Heart left ventricle (tissue), 16 donors: ENCODE measurements around the gene IFIT1. TPM values are rescaled to one million over a fixed set of nuclear protein-coding genes. Genes with fewer than 3 reads are reported as not detected.

ENCODE experiments used
- ATAC-seq, 4 donors: fragments of 200-7000 bp; cut with Tn5 transposase; one replicate each; pipeline ENCODE4 v1.9.1; 2020 to 2022; ENCODE audit warnings: moderate library complexity in 4 of 4, mild to moderate bottlenecking in 3 of 4, moderate number of reproducible peaks in 1 of 4
- DNase-seq, 5 donors: peaks; one replicate each; pipeline ENCODE4 v3.0.0-alpha.2; 2020
- H3K27ac ChIP-seq, 12 donors: fragments of 200-600 bp; sonication (generic) in 4 of 12; one replicate each; pipeline versions ENCODE4 v1.5.0 to v1.8.0; 2016 to 2022; ENCODE audit warnings: mild to moderate bottlenecking in 2 of 12
- H3K27me3 ChIP-seq, 9 donors: fragments of 200-600 bp; sonication (generic) in 2 of 9; one replicate each; pipeline versions ENCODE4 v1.5.1 to v1.8.0; 2016 to 2022; ENCODE audit warnings: mild to moderate bottlenecking in 3 of 9
- H3K36me3 ChIP-seq, 9 donors: fragments of 200-600 bp; sonication (generic) in 2 of 9; one replicate each; pipeline versions ENCODE4 v1.5.0 to v1.8.0; 2018 to 2022; ENCODE audit warnings: mild to moderate bottlenecking in 2 of 9
- H3K4me1 ChIP-seq, 12 donors: fragments of 200-600 bp; sonication (generic) in 4 of 12; one replicate each; pipeline versions ENCODE4 v1.5.0 to v1.8.0; 2016 to 2022; ENCODE audit warnings: mild to moderate bottlenecking in 3 of 12
- H3K4me3 ChIP-seq, 12 donors: fragments of 200-600 bp; sonication (generic) in 4 of 12; one replicate each; pipeline versions ENCODE4 v1.5.0 to v1.8.0; 2017 to 2022; ENCODE audit warnings: mild to moderate bottlenecking in 9 of 12, moderate library complexity in 4 of 12
- H3K9me3 ChIP-seq, 12 donors: fragments of 200-600 bp; sonication (generic) in 4 of 12; one replicate each; pipeline versions ENCODE4 v1.5.0 to v1.8.0; 2016 to 2022; ENCODE audit warnings: mild to moderate bottlenecking in 1 of 12
- CTCF ChIP-seq, 12 donors: fragments of 200-600 bp; sonication (generic) in 4 of 12; IDR thresholded peaks; one replicate each; pipeline versions ENCODE4 v1.5.0 to v1.8.0; 2018 to 2022; ENCODE audit warnings: antibody characterized with exemption in 12 of 12, mild to moderate bottlenecking in 5 of 12
- POLR2A ChIP-seq, 2 donors: fragments of 450-650 bp; IDR thresholded peaks; one replicate each; pipeline ENCODE4 v1.6.1; 2017; ENCODE audit warnings: antibody characterized with exemption in 2 of 2, mild to moderate bottlenecking in 2 of 2, moderate library complexity in 2 of 2
- WGBS, 4 donors: extraction: QIAGEN DNeasy Blood & Tissue Kit in 2 of 4; methylation state at CpG; one replicate each; pipeline versions ENCODE4 v1.1.5 to v1.1.7; 2013 to 2018; 5-methylcytosine and 5-hydroxymethylcytosine counted together
- intact Hi-C, 10 donors: fragments of 100-400 bp; cut with DNase I; formaldehyde crosslinking; loops; one replicate each; pipeline versions ENCODE4 v1.11.1 to v1.14.2; 2022
- polyA plus RNA-seq, 2 donors: library from polyadenylated mRNA; stranded (reverse); fragments of 200-250 nt; gene quantifications; one replicate each; pipeline ENCODE4 v1.2.3, GENCODE V29; 2013
- total RNA-seq, 9 donors: library from RNA; depleted of rRNA in 2 of 9; stranded (reverse); fragments of >200 nt in 2 of 9; fragmentation: NEBNext Ultra II Directional in 3 of 9; extraction: Animal tissue kit (Norgen Biotek cat#: 25700) in 3 of 9; gene quantifications; one replicate each; pipeline versions ENCODE4 v1.1.0 to v1.2.4, GENCODE V29; 2016 to 2023
- donor health status: ischemic (EF 13 %, LVEDD 7.1; RV severe dilation, severe dysfunction).
- donor health status: healthy with polysubstance abuse.
- donor health status: DM: no; HTN: yes; CAD: no.
- donor health status: DM: no; HTN: no; CAD: no.
- donor health status: ischemic (EF 25% LVEDD 6.9; RV normal size, moderate dysfunction).
- donor health status: ischemic (EF 25% LVEDD 5.7; RV mildly dilated, moderate dysfunction).
- donor health status: healthy.
- donor health status: DM: yes; HTN: yes; CAD: no.
- donor health status: ischemic (EF 35%, LVEDD 5.7; RV mildly dilated, moderate dysfunction).
- donor health status: nonischemic (EF 11% LVEDD 7.7; RV severe dilation, severe dysfunction).
- donor health status: DM: yes; HTN: yes; CAD: no.
- donor health status: PGD.
- donor health status: ischemic (EF 29% LVEDD 5.4; RV normal size, mild dysfunction).
- donor health status: nonischemic (EF 23%, LVEDD 6.1; RV moderate dilation, normal function).

Gene IFIT1
- total and polyA plus RNA-seq, 11 donors = 5.5 to 58.2 (median 25.4) TPM

GRCh38 chr10:89416465-89416864 lies 24.0 kb downstream of the IFIT1 start:
- H3K27ac ChIP-seq = peak overlapping the region in 3 of 12 donors; percentile 95 to 99 (median 97)
- ATAC-seq (no peak), DNase-seq (no peak)
- TF ChIP-seq POLR2A (IDR thresholded peaks at IDR 0.05) (no peak), CTCF (IDR thresholded peaks at IDR 0.05) (no peak)
- H3K27me3 ChIP-seq = no peaks in the 10 kb centered on the region
- H3K4me3 ChIP-seq = peak overlapping the region in 4 of 12 donors; percentile 80 to 95 (median 88)
- H3K9me3 ChIP-seq = no peaks in the 10 kb centered on the region
- H3K36me3 ChIP-seq = peaks cover 0 to 41% (median 19%) of the 10 kb centered on the region in 9 donors
- H3K4me1 ChIP-seq = peaks cover 0 to 67% (median 37%) of the 10 kb centered on the region in 12 donors
- WGBS, 4 donors = 72 to 84% (median 79%) methylated on average over 1 of the region's 1 CpG
- intact Hi-C loops = loop anchor here in 2 of 10 donors (10.0 kb wide), 2 partner anchors 112 to 162 kb away; partner anchors contain the start of genes IFIT2 (in 1 of the 2) and LIPA (in 1 of the 2)

GRCh38 chr10:89419548-89419947 lies 27.1 kb downstream of the IFIT1 start:
- intact Hi-C loops = loop anchor here in 2 of 10 donors (10.0 kb wide), 2 partner anchors 115 to 165 kb away; partner anchors contain the start of genes IFIT2 (in 1 of the 2) and LIPA (in 1 of the 2)
- H3K9me3 ChIP-seq = no peaks in the 10 kb centered on the region
- no peak for DNase-seq
- H3K27ac ChIP-seq = peak overlapping the region in 2 of 12 donors; percentile 13 to 20
- TF ChIP-seq CTCF (IDR thresholded peaks at IDR 0.05) (peak; percentile 20 to 56 (median 37)), POLR2A (IDR thresholded peaks at IDR 0.05) (no peak)
- H3K4me1 ChIP-seq = peaks cover 0 to 57% (median 30%) of the 10 kb centered on the region in 12 donors
- ATAC-seq = no peak
- peak overlapping the region in 3 of 12 donors; percentile 1 to 8 (median 4) for H3K4me3 ChIP-seq
- 26 to 43% (median 39%) methylated on average over 3 of the region's 3 CpGs for WGBS, 4 donors
- H3K36me3 ChIP-seq = peaks cover 0 to 47% (median 27%) of the 10 kb centered on the region in 9 donors
- H3K27me3 ChIP-seq = no peaks in the 10 kb centered on the region

DNA sequence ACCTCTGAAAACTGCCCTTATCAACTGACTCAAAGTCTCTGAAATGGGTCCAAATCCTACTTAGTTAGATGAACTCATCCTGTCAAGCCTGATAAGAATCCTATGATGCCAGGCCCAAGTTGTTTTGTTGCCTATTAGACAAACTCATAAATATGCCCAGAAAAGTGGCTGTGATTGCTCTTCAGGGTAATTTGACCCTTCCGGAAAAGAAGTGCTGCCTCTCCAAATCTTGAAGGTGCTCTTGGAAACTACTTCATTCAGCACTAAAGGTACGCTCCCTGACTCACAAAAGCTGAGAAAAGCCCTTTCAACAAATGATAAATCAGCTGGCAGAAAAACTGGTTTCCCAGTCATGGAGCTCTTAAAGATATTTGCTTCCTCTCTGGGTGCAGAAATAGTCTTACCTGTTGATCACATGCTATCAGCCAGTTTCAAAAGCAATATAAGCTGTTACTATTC lies 28.6 kb downstream of the IFIT1 start:
- TF ChIP-seq CTCF (IDR thresholded peaks at IDR 0.05) (no peak), POLR2A (IDR thresholded peaks at IDR 0.05) (no peak)
- intact Hi-C loops = loop anchor here in 5 of 10 donors (10.0 kb wide), 2 partner anchors 284 to 1454 kb away; partner anchors contain the start of genes KIF20B (in 5 of the 5) and RPP30 (in 1 of the 5)
- H3K4me1 ChIP-seq = peaks cover 0 to 50% (median 23%) of the 10 kb centered on the region in 12 donors
- DNase-seq (no peak), ATAC-seq (no peak)
- H3K36me3 ChIP-seq = peaks cover 0 to 47% (median 27%) of the 10 kb centered on the region in 9 donors
- H3K9me3 ChIP-seq = no peaks in the 10 kb centered on the region
- no peak overlapping the region for H3K4me3 ChIP-seq
- 71 to 85% (median 79%) methylated on average over 2 of the region's 2 CpGs for WGBS, 4 donors
- no peak overlapping the region for H3K27ac ChIP-seq
- no peaks in the 10 kb centered on the region for H3K27me3 ChIP-seq

GRCh38 chr10:89425000-89425399 lies 32.6 kb downstream of the IFIT1 start:
- 86 to 91% (median 87%) methylated on average over 5 of the region's 5 CpGs for WGBS, 4 donors
- no peak for ATAC-seq
- intact Hi-C loops = loop anchor here in 6 of 10 donors (5.0 to 10.0 kb wide), 3 partner anchors 277 to 1450 kb away; partner anchors contain the start of genes KIF20B (in 6 of the 6) and RPP30 (in 1 of the 6)
- peaks cover 0 to 22% (median 14%) of the 10 kb centered on the region in 9 donors for H3K36me3 ChIP-seq
- peaks cover 0 to 32% (median 10%) of the 10 kb centered on the region in 12 donors for H3K4me1 ChIP-seq
- TF ChIP-seq POLR2A (IDR thresholded peaks at IDR 0.05) (no peak), CTCF (IDR thresholded peaks at IDR 0.05) (no peak)
- H3K27me3 ChIP-seq = no peaks in the 10 kb centered on the region
- no peak overlapping the region for H3K4me3 ChIP-seq
- no peaks in the 10 kb centered on the region for H3K9me3 ChIP-seq
- no peak overlapping the region for H3K27ac ChIP-seq
- DNase-seq = no peak
